Heart left ventricle (tissue), 13 donors: ENCODE measurements around the gene RAD51C.

Experiments
- CTCF ChIP-seq, 12 donors: fragments of 200-600 bp; sonication (generic) in 4 of 12; IDR thresholded peaks; one replicate each; pipeline versions ENCODE4 v1.5.0 to v1.8.0; 2018 to 2022; ENCODE audit warnings: antibody characterized with exemption in 12 of 12, mild to moderate bottlenecking in 5 of 12
- POLR2A ChIP-seq, 2 donors: fragments of 450-650 bp; IDR thresholded peaks; one replicate each; pipeline ENCODE4 v1.6.1; 2017; ENCODE audit warnings: antibody characterized with exemption in 2 of 2, mild to moderate bottlenecking in 2 of 2, moderate library complexity in 2 of 2
- donor health status: ischemic (EF 13 %, LVEDD 7.1; RV severe dilation, severe dysfunction).
- donor health status: DM: no; HTN: yes; CAD: no.
- donor health status: DM: no; HTN: no; CAD: no.
- donor health status: ischemic (EF 25% LVEDD 6.9; RV normal size, moderate dysfunction).
- donor health status: ischemic (EF 25% LVEDD 5.7; RV mildly dilated, moderate dysfunction).
- donor health status: ischemic (EF 35%, LVEDD 5.7; RV mildly dilated, moderate dysfunction).
- donor health status: nonischemic (EF 11% LVEDD 7.7; RV severe dilation, severe dysfunction).
- donor health status: DM: yes; HTN: yes; CAD: no.
- donor health status: PGD.
- donor health status: ischemic (EF 29% LVEDD 5.4; RV normal size, mild dysfunction).
- donor health status: nonischemic (EF 23%, LVEDD 6.1; RV moderate dilation, normal function).

- TF ChIP-seq CTCF (IDR thresholded peaks at IDR 0.05): no peak
- no peak for TF ChIP-seq POLR2A (IDR thresholded peaks at IDR 0.05)
These were observed 12.4 kb upstream of the RAD51C start for GRCh38 chr17:58680038-58680369.
